GM19043 (cell line): ENCODE measurements around the gene SPSB2.
A peak's percentile ranks its signal among the peaks of the same experiment; 100 is the strongest.

ENCODE experiments used
- ATAC-seq: cut with Tn5 transposase; IDR thresholded peaks from one replicate; pipeline ENCODE4 v1.9.1; 2021; ENCODE audit warnings: low read depth; ENCODE audit not compliant: unreplicated experiment

The SPSB2 gene

GRCh38 chr12:6852651-6853354, 20.3 kb downstream of the SPSB2 start:
- ATAC-seq = no peak

- peak; percentile 62 for ATAC-seq
Observed at GRCh38 chr12:6851921-6852650, 21.0 kb downstream of the SPSB2 start, which contains the start of gene USP5. Gene USP5 (plus strand): TSS chr12:6852150. CDS start chr12:6852180, 30 bp downstream.

GRCh38 chr12:6851153-6851920, 21.8 kb downstream of the SPSB2 start, which contains the start of gene CDCA3:
Gene CDCA3 (minus strand): TSS chr12:6851286. CDS start chr12:6850952, 334 bp downstream.
- ATAC-seq = peak; percentile 51

- ATAC-seq = no peak
Observed at GRCh38 chr12:6850796-6851152, 22.3 kb downstream of the SPSB2 start.

- ATAC-seq = no peak
Observed at GRCh38 chr12:6849976-6850560, 23.0 kb downstream of the SPSB2 start.

GRCh38 chr12:6849427-6849826, 23.7 kb downstream of the SPSB2 start:
- ATAC-seq = no peak

GRCh38 chr12:6847676-6848075, 25.4 kb downstream of the SPSB2 start:
- no peak for ATAC-seq

- no peak for ATAC-seq
Observed at GRCh38 chr12:6846316-6846869, 26.7 kb downstream of the SPSB2 start.

GRCh38 chr12:6845395-6845794, 27.7 kb downstream of the SPSB2 start:
- no peak for ATAC-seq

- ATAC-seq = no peak
Observed at GRCh38 chr12:6843118-6843902, 29.8 kb downstream of the SPSB2 start.

GRCh38 chr12:6842075-6842474, 31.0 kb downstream of the SPSB2 start:
- ATAC-seq = no peak

GRCh38 chr12:6840761-6841515, 32.2 kb downstream of the SPSB2 start, which contains the start of gene GNB3:
Gene GNB3 (plus strand): TSS chr12:6840925. CDS start chr12:6841288, 363 bp downstream.
- ATAC-seq = no peak

GRCh38 chr12:6840330-6840729, 32.8 kb downstream of the SPSB2 start:
- ATAC-seq = no peak

- peak; percentile 80 for ATAC-seq
Observed at GRCh38 chr12:6839482-6840201, 33.5 kb downstream of the SPSB2 start.

- ATAC-seq = no peak
Observed at GRCh38 chr12:6838854-6839253, 34.2 kb downstream of the SPSB2 start.

- no peak for ATAC-seq
Observed at GRCh38 chr12:6837370-6838060, 35.6 kb downstream of the SPSB2 start.

- no peak for ATAC-seq
Observed at GRCh38 chr12:6836851-6837250, 36.3 kb downstream of the SPSB2 start.

- ATAC-seq = no peak
Observed at GRCh38 chr12:6834873-6835272, 38.2 kb downstream of the SPSB2 start.
